ENCODE results near the gene CNTN5.

Gene CNTN5

GRCh38 chr11:99154277-99154676 lies 133.5 kb downstream of the CNTN5 start:
- no peak for ATAC-seq
- no peak for TF ChIP-seq GLIS3 (CRISPR knock-in tag; IDR thresholded peaks at IDR 0.05)
- TF ChIP-seq BACH2 (CRISPR knock-in tag; IDR thresholded peaks at IDR 0.05; ENCODE audit: borderline replicate concordance): no peak
- TF ChIP-seq, protein P1, sequence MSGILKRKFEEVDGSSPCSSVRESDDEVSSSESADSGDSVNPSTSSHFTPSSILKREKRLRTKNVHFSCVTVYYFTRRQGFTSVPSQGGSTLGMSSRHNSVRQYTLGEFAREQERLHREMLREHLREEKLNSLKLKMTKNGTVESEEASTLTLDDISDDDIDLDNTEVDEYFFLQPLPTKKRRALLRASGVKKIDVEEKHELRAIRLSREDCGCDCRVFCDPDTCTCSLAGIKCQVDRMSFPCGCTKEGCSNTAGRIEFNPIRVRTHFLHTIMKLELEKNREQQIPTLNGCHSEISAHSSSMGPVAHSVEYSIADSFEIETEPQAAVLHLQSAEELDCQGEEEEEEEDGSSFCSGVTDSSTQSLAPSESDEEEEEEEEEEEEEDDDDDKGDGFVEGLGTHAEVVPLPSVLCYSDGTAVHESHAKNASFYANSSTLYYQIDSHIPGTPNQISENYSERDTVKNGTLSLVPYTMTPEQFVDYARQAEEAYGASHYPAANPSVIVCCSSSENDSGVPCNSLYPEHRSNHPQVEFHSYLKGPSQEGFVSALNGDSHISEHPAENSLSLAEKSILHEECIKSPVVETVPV (CRISPR knock-in tag; IDR thresholded peaks at IDR 0.05): no peak
- TF ChIP-seq ZNF8 (CRISPR knock-in tag; IDR thresholded peaks at IDR 0.05): no peak

DNA sequence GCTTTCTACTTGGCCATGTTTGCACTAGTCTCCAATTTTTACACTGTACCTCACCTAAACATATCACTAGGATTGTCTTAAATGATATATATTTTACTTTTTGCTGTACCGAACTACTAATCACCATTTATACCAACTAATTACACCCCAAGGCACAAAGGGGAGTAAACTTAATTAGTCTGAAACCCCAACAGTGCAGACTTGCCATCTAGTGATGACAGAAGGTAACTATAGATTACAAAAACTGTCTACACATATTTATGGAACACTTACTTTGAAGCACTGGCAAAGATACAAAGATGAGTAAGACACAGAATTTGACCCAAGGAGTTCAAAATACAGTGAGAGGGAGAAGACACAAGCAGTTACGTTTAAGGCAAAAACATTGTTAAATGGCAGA lies 139.7 kb downstream of the CNTN5 start:
- TF ChIP-seq, protein P1 (CRISPR knock-in tag; IDR thresholded peaks at IDR 0.05): no peak
- no peak for TF ChIP-seq PPARA (CRISPR knock-in tag; IDR thresholded peaks at IDR 0.05; ENCODE audit: borderline replicate concordance)
- TF ChIP-seq, protein P2, sequence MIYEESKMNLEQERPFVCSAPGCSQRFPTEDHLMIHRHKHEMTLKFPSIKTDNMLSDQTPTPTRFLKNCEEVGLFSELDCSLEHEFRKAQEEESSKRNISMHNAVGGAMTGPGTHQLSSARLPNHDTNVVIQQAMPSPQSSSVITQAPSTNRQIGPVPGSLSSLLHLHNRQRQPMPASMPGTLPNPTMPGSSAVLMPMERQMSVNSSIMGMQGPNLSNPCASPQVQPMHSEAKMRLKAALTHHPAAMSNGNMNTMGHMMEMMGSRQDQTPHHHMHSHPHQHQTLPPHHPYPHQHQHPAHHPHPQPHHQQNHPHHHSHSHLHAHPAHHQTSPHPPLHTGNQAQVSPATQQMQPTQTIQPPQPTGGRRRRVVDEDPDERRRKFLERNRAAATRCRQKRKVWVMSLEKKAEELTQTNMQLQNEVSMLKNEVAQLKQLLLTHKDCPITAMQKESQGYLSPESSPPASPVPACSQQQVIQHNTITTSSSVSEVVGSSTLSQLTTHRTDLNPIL (CRISPR knock-in tag; IDR thresholded peaks at IDR 0.05; ENCODE audit: low read depth): no peak
- no peak for TF ChIP-seq ZNF70 (CRISPR knock-in tag; IDR thresholded peaks at IDR 0.05)
- TF ChIP-seq ZNF8 (CRISPR knock-in tag; IDR thresholded peaks at IDR 0.05): no peak
- no peak for TF ChIP-seq CSDC2 (CRISPR knock-in tag; IDR thresholded peaks at IDR 0.05)
- no peak for TF ChIP-seq ZFP3 (CRISPR knock-in tag; IDR thresholded peaks at IDR 0.05)
- TF ChIP-seq TCF4 (CRISPR knock-in tag; IDR thresholded peaks at IDR 0.05; ENCODE audit: borderline replicate concordance): no peak
- TF ChIP-seq TOX (CRISPR knock-in tag; IDR thresholded peaks at IDR 0.05; ENCODE audit: borderline replicate concordance): no peak
- TF ChIP-seq BACH2 (CRISPR knock-in tag; IDR thresholded peaks at IDR 0.05; ENCODE audit: borderline replicate concordance): no peak
- TF ChIP-seq RARB (CRISPR knock-in tag; IDR thresholded peaks at IDR 0.05): no peak
- no peak for TF ChIP-seq ARNTL (CRISPR knock-in tag; IDR thresholded peaks at IDR 0.05; ENCODE audit: borderline replicate concordance, low read depth)
- no peak for TF ChIP-seq OSR1 (CRISPR knock-in tag; IDR thresholded peaks at IDR 0.05)
- TF ChIP-seq, protein P3, sequence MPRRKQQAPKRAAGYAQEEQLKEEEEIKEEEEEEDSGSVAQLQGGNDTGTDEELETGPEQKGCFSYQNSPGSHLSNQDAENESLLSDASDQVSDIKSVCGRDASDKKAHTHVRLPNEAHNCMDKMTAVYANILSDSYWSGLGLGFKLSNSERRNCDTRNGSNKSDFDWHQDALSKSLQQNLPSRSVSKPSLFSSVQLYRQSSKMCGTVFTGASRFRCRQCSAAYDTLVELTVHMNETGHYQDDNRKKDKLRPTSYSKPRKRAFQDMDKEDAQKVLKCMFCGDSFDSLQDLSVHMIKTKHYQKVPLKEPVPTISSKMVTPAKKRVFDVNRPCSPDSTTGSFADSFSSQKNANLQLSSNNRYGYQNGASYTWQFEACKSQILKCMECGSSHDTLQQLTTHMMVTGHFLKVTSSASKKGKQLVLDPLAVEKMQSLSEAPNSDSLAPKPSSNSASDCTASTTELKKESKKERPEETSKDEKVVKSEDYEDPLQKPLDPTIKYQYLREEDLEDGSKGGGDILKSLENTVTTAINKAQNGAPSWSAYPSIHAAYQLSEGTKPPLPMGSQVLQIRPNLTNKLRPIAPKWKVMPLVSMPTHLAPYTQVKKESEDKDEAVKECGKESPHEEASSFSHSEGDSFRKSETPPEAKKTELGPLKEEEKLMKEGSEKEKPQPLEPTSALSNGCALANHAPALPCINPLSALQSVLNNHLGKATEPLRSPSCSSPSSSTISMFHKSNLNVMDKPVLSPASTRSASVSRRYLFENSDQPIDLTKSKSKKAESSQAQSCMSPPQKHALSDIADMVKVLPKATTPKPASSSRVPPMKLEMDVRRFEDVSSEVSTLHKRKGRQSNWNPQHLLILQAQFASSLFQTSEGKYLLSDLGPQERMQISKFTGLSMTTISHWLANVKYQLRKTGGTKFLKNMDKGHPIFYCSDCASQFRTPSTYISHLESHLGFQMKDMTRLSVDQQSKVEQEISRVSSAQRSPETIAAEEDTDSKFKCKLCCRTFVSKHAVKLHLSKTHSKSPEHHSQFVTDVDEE (CRISPR knock-in tag; IDR thresholded peaks at IDR 0.05): no peak
- TF ChIP-seq ISL1 (CRISPR knock-in tag; IDR thresholded peaks at IDR 0.05): no peak
- no peak for TF ChIP-seq ZFP30 (CRISPR knock-in tag; IDR thresholded peaks at IDR 0.05)
- TF ChIP-seq ESRRG (CRISPR knock-in tag; IDR thresholded peaks at IDR 0.05): no peak
- no peak for TF ChIP-seq PATZ1 (CRISPR knock-in tag; IDR thresholded peaks at IDR 0.05; ENCODE audit: borderline replicate concordance)
- no peak for TF ChIP-seq GLIS3 (CRISPR knock-in tag; IDR thresholded peaks at IDR 0.05)
- ATAC-seq: no peak

- no peak for ATAC-seq
- TF ChIP-seq TCF4 (CRISPR knock-in tag; IDR thresholded peaks at IDR 0.05; ENCODE audit: borderline replicate concordance) (no peak), ZNF70 (CRISPR knock-in tag; IDR thresholded peaks at IDR 0.05) (no peak), ESRRG (CRISPR knock-in tag; IDR thresholded peaks at IDR 0.05) (no peak), OSR1 (CRISPR knock-in tag; IDR thresholded peaks at IDR 0.05) (no peak), TOX (CRISPR knock-in tag; IDR thresholded peaks at IDR 0.05; ENCODE audit: borderline replicate concordance) (no peak), ZFP30 (CRISPR knock-in tag; IDR thresholded peaks at IDR 0.05) (no peak), ARNTL (CRISPR knock-in tag; IDR thresholded peaks at IDR 0.05; ENCODE audit: borderline replicate concordance, low read depth) (no peak), PPARA (CRISPR knock-in tag; IDR thresholded peaks at IDR 0.05; ENCODE audit: borderline replicate concordance) (no peak), ZFP3 (CRISPR knock-in tag; IDR thresholded peaks at IDR 0.05) (no peak), ZNF565 (CRISPR knock-in tag; conservative IDR thresholded peaks at IDR 0.05; ENCODE audit: low read depth) (no peak), RARB (CRISPR knock-in tag; IDR thresholded peaks at IDR 0.05) (no peak), ISL1 (CRISPR knock-in tag; IDR thresholded peaks at IDR 0.05) (no peak)
- TF ChIP-seq, protein P4, sequence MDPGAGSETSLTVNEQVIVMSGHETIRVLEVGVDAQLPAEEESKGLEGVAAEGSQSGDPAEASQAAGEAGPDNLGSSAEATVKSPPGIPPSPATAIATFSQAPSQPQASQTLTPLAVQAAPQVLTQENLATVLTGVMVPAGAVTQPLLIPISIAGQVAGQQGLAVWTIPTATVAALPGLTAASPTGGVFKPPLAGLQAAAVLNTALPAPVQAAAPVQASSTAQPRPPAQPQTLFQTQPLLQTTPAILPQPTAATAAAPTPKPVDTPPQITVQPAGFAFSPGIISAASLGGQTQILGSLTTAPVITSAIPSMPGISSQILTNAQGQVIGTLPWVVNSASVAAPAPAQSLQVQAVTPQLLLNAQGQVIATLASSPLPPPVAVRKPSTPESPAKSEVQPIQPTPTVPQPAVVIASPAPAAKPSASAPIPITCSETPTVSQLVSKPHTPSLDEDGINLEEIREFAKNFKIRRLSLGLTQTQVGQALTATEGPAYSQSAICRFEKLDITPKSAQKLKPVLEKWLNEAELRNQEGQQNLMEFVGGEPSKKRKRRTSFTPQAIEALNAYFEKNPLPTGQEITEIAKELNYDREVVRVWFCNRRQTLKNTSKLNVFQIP (CRISPR knock-in tag; IDR thresholded peaks at IDR 0.05; ENCODE audit: borderline replicate concordance, low read depth): no peak
- TF ChIP-seq, protein P3 (CRISPR knock-in tag; IDR thresholded peaks at IDR 0.05): no peak
- TF ChIP-seq, protein P1 (CRISPR knock-in tag; IDR thresholded peaks at IDR 0.05): no peak
These were observed 142.1 kb downstream of the CNTN5 start for GRCh38 chr11:99162819-99163218.

Data from SK-N-SH treated with all-trans-retinoic acid at 6 μM for 48 hours (cell line).